Globus pallidus (tissue), 1 donor: ENCODE results near the gene TBX18.

ENCODE experiments used
- DNase-seq: peaks from one replicate; pipeline ENCODE4 v3.0.0-alpha.2; 2015; ENCODE audit warnings: low spot score

The TBX18 gene

GRCh38 chr6:84748376-84748775 lies 16.0 kb downstream of the TBX18 start:
- no peak for DNase-seq

- no peak for DNase-seq
Measured at GRCh38 chr6:84743616-84744015, 20.8 kb downstream of the TBX18 start.

- no peak for DNase-seq
Measured at GRCh38 chr6:84740385-84740784, 24.0 kb downstream of the TBX18 start.

GRCh38 chr6:84739866-84740208 lies 24.6 kb downstream of the TBX18 start:
- no peak for DNase-seq

GRCh38 chr6:84738996-84739865 lies 25.2 kb downstream of the TBX18 start:
- DNase-seq = no peak

- no peak for DNase-seq
Measured at GRCh38 chr6:84733889-84734288, 30.5 kb downstream of the TBX18 start.

- no peak for DNase-seq
Measured at GRCh38 chr6:84731901-84732300, 32.5 kb downstream of the TBX18 start.

GRCh38 chr6:84731401-84731800 lies 33.0 kb downstream of the TBX18 start:
- DNase-seq = no peak

- no peak for DNase-seq
Measured at GRCh38 chr6:84728602-84729001, 35.8 kb downstream of the TBX18 start.

- no peak for DNase-seq
Measured at GRCh38 chr6:84719152-84719551, 45.2 kb downstream of the TBX18 start.

GRCh38 chr6:84718038-84718955 lies 46.1 kb downstream of the TBX18 start:
- no peak for DNase-seq

GRCh38 chr6:84709121-84709520 lies 55.3 kb downstream of the TBX18 start:
- DNase-seq = no peak

- no peak for DNase-seq
Measured at GRCh38 chr6:84707171-84707570, 57.2 kb downstream of the TBX18 start.

GRCh38 chr6:84696166-84696565 lies 68.2 kb downstream of the TBX18 start:
- no peak for DNase-seq

- no peak for DNase-seq
Measured at GRCh38 chr6:84691978-84692623, 72.3 kb downstream of the TBX18 start.

GRCh38 chr6:84688141-84688873 lies 76.1 kb downstream of the TBX18 start:
- no peak for DNase-seq

- DNase-seq = no peak
Measured at GRCh38 chr6:84687431-84687830, 77.0 kb downstream of the TBX18 start.

- DNase-seq = no peak
Measured at GRCh38 chr6:84685983-84686584, 78.3 kb downstream of the TBX18 start.

- no peak for DNase-seq
Measured at GRCh38 chr6:84681693-84682326, 82.6 kb downstream of the TBX18 start.

GRCh38 chr6:84675651-84676050 lies 88.7 kb downstream of the TBX18 start:
- DNase-seq = no peak

- no peak for DNase-seq
Measured at GRCh38 chr6:84674395-84674794, 90.0 kb downstream of the TBX18 start.
